ENCODE measurements around the gene DBN1. TPM values are rescaled to one million over a fixed set of nuclear protein-coding genes. Genes with fewer than 3 reads are reported as not detected.
"Not testable (repeated sequence)": the region's sequence is repeated elsewhere in the genome, so short reads cannot be mapped to it uniquely, and the experiment has no call there.

The DBN1 gene
- total and polyA plus RNA-seq, 2 donors (not counting 3 experiments of a cell fraction or from before 2014, with no cell fraction given), result 198 to 336 TPM

DNA sequence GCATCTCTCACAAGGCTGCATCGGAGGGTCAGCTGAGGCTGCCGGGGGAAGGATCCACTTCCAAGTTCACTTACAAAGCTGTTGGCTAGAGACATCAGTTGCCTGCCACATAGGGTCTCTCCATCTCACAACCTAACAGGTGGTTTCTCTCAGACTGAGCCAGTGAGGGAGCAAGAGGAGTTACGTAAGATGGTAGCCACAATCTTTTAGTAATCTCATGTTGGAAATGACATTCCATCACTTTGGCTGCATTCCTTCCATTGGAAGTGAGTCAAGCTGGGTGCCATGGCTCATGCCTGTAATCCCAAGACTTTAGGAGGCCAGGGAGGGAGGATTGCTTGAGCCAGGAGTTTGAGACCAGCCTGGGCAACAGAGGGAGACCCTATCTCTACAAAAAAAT lies 54.4 kb downstream of the DBN1 start:
- Histone ChIP-seq H4K20me1 (replicated peaks; ENCODE audit: control insufficient read depth, extremely low read depth, insufficient read depth, low read length) (no peaks in the 10 kb centered on the region), H3K4me2 (ENCODE audit: insufficient read depth, low read length) (no peak overlapping the region), H3K4me1 (ENCODE audit: control insufficient read depth, extremely low read depth, insufficient read depth, low read length) (no peaks in the 10 kb centered on the region), H3K9me1 (replicated peaks; ENCODE audit: control insufficient read depth, extremely low read depth, insufficient read depth, low read length) (no peaks in the 10 kb centered on the region), H3K27me3 (ENCODE audit: control insufficient read depth in 2 of 2, insufficient read depth in 2 of 2, low read length in 2 of 2) (peaks cover 0 to 1% of the 10 kb centered on the region in 2 experiments), H3K9ac (replicated peaks; ENCODE audit: extremely low read depth, insufficient read depth, low read length) (no peak overlapping the region), H2AFZ (ENCODE audit: low read depth, low read length) (no peak overlapping the region), H3K4me3 (replicated peaks in 1 of 3; ENCODE audit: insufficient read depth in 1 of 3, low read depth in 1 of 3, low read length in 3 of 3) (no peak overlapping the region), H3K79me2 (ENCODE audit: control insufficient read depth, insufficient read depth, low read length) (no peaks in the 10 kb centered on the region), H3K9me3 (replicated peaks; ENCODE audit: control insufficient read depth, insufficient read depth, low read length) (no peaks in the 10 kb centered on the region), H3K27ac (ENCODE audit: insufficient read depth, low read depth, low read length) (no peak overlapping the region), H3K36me3 (ENCODE audit: control insufficient read depth in 2 of 2, extremely low read depth in 1 of 2, insufficient read depth in 2 of 2, low read length in 2 of 2) (no peaks in the 10 kb centered on the region)
- TF ChIP-seq POLR2AphosphoS5 (IDR thresholded peaks at IDR 0.05; ENCODE audit: insufficient read depth, low read depth, low read length), result no peak
- no peak for TF ChIP-seq JUN (IDR thresholded peaks at IDR 0.05; ENCODE audit: borderline replicate concordance, insufficient read depth, insufficient read length, low read depth)
- TF ChIP-seq FOS (IDR thresholded peaks at IDR 0.05; ENCODE audit: borderline replicate concordance, insufficient read depth, low read length), result no peak
- TF ChIP-seq, protein P1, sequence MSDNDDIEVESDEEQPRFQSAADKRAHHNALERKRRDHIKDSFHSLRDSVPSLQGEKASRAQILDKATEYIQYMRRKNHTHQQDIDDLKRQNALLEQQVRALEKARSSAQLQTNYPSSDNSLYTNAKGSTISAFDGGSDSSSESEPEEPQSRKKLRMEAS (IDR thresholded peaks at IDR 0.05; ENCODE audit: insufficient read depth, insufficient read length), result no peak
- TF ChIP-seq EZH2 (IDR thresholded peaks at IDR 0.05; ENCODE audit: borderline replicate concordance, low read depth, low read length, severe bottlenecking), result no peak
- no peak for TF ChIP-seq GATA2 (IDR thresholded peaks at IDR 0.05; ENCODE audit: insufficient read depth, insufficient read length, low read depth, low read length)
- no peak for TF ChIP-seq POLR2A (IDR thresholded peaks at IDR 0.05; ENCODE audit: low read depth, low read length)
- TF ChIP-seq, protein P2, sequence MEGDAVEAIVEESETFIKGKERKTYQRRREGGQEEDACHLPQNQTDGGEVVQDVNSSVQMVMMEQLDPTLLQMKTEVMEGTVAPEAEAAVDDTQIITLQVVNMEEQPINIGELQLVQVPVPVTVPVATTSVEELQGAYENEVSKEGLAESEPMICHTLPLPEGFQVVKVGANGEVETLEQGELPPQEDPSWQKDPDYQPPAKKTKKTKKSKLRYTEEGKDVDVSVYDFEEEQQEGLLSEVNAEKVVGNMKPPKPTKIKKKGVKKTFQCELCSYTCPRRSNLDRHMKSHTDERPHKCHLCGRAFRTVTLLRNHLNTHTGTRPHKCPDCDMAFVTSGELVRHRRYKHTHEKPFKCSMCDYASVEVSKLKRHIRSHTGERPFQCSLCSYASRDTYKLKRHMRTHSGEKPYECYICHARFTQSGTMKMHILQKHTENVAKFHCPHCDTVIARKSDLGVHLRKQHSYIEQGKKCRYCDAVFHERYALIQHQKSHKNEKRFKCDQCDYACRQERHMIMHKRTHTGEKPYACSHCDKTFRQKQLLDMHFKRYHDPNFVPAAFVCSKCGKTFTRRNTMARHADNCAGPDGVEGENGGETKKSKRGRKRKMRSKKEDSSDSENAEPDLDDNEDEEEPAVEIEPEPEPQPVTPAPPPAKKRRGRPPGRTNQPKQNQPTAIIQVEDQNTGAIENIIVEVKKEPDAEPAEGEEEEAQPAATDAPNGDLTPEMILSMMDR (IDR thresholded peaks at IDR 0.05; ENCODE audit: extremely low read depth in 1 of 2, insufficient read depth in 1 of 2, low read depth in 1 of 2, low read length in 2 of 2), result no peak
- TF ChIP-seq MYC (IDR thresholded peaks at IDR 0.05; ENCODE audit: low read depth, low read length), result no peak
- BruUV-seq (replicated peaks), result no TSS peak
- no peak for FAIRE-seq
- dilution Hi-C loops (cut with MboI; ENCODE audit: extremely low pct_ligation_motif_present, low sequenced_read_pairs) (no loop called here), intact Hi-C loops (cut with micrococcal nuclease) (no loop called here)
- POLR2A ChIA-PET, result no interaction called here
- CTCF ChIA-PET, result interaction anchor here (1.3 to 2.0 kb wide), 3 partner anchors 15 to 28 kb away, joined by 3 to 5 read pairs (median 5); no protein-coding TSS in a partner anchor
- DNase-seq (ENCODE audit: low read depth, low spot score), result no peak

DNA sequence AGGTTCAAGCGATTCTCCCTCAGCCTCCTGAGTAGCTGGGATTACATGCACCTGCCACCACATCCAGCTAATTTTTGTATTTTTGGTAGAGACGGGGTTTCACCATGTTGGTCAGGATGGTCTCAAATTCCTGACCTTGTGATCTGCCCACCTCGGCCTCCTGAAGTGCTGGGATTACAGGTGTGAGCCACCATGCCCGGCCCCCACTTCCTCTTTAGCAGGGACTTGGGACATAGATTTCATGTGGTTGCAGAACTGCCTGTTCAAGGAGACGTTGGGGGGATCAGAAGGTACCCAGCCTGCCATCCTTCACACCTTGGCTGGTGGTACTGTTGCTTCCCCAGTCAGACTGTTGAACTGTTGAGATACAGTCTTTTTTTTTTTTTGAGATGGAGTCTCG lies 56.4 kb downstream of the DBN1 start:
- H4K20me1 ChIP-seq (replicated peaks; ENCODE audit: control insufficient read depth, extremely low read depth, insufficient read depth, low read length); POLR2A ChIA-PET; dilution Hi-C loops (cut with MboI; ENCODE audit: extremely low pct_ligation_motif_present, low sequenced_read_pairs); H3K9me3 ChIP-seq (replicated peaks; ENCODE audit: control insufficient read depth, insufficient read depth, low read length); BruUV-seq (replicated peaks); H3K27me3 ChIP-seq (ENCODE audit: control insufficient read depth in 2 of 2, insufficient read depth in 2 of 2, low read length in 2 of 2); FAIRE-seq; intact Hi-C loops (cut with micrococcal nuclease); H3K79me2 ChIP-seq (ENCODE audit: control insufficient read depth, insufficient read depth, low read length); H3K27ac ChIP-seq (ENCODE audit: insufficient read depth, low read depth, low read length); H3K9me1 ChIP-seq (replicated peaks; ENCODE audit: control insufficient read depth, extremely low read depth, insufficient read depth, low read length); H3K36me3 ChIP-seq (ENCODE audit: control insufficient read depth in 2 of 2, extremely low read depth in 1 of 2, insufficient read depth in 2 of 2, low read length in 2 of 2); DNase-seq (ENCODE audit: low read depth, low spot score); H3K4me2 ChIP-seq (ENCODE audit: insufficient read depth, low read length); H3K4me3 ChIP-seq (replicated peaks in 1 of 3; ENCODE audit: insufficient read depth in 1 of 3, low read depth in 1 of 3, low read length in 3 of 3); H3K9ac ChIP-seq (replicated peaks; ENCODE audit: extremely low read depth, insufficient read depth, low read length); H2AFZ ChIP-seq (ENCODE audit: low read depth, low read length); H3K4me1 ChIP-seq (ENCODE audit: control insufficient read depth, extremely low read depth, insufficient read depth, low read length): not testable (repeated sequence)
- CTCF ChIA-PET, result interaction anchor here (1.2 to 1.6 kb wide), 3 partner anchors 10 to 39 kb away, joined by 3 to 6 read pairs (median 4); no protein-coding TSS in a partner anchor
